NT2/D1 (cell line): ENCODE measurements around the gene TMEM205.

Experiments used
- YY1 ChIP-seq: IDR thresholded peaks from 2 replicates; pipeline ENCODE4 v1.6.1; 2011; ENCODE audit not compliant: insufficient read length, insufficient read depth
- ZNF274 ChIP-seq: IDR thresholded peaks from 2 replicates; pipeline ENCODE4 v1.6.1; 2011; ENCODE audit warnings: mild to moderate bottlenecking, low read depth, low read length

- TF ChIP-seq YY1 (no peak), ZNF274 (no peak)
Observed at GRCh38 chr19:11356074-11356397, 10.0 kb upstream of the TMEM205 start.
